HepG2 (cell line): ENCODE results near the gene KIF19. TPM values are rescaled to one million over a fixed set of nuclear protein-coding genes. Genes with fewer than 3 reads are reported as not detected.

Experiments
- ARNT2 ChIP-seq: sonication (generic); formaldehyde crosslinking; IDR thresholded peaks from 2 replicates; pipeline ENCODE4 v1.8.0; 2022; ENCODE audit warnings: mild to moderate bottlenecking, low read depth, missing genetic modification reagents, moderate library complexity
- IKZF1 ChIP-seq: fragments of 450-650 bp; IDR thresholded peaks from 2 replicates; pipeline ENCODE4 v1.7.1; 2016
- MBD4 ChIP-seq: IDR thresholded peaks from 2 replicates; pipeline ENCODE4 v1.6.1; 2012; ENCODE audit warnings: low read length, inconsistent platforms, borderline replicate concordance
- NCOA2 ChIP-seq: sonication (generic); formaldehyde crosslinking; IDR thresholded peaks from 2 replicates; pipeline ENCODE4 v1.8.0; 2022; ENCODE audit warnings: inconsistent platforms
- PHF8 ChIP-seq: sonication (generic); formaldehyde crosslinking; IDR thresholded peaks from 2 replicates; pipeline ENCODE4 v1.5.0; 2020; ENCODE audit warnings: missing genetic modification reagents
- SMAD9 ChIP-seq: sonication (generic); formaldehyde crosslinking; IDR thresholded peaks from 2 replicates; pipeline ENCODE4 v1.5.1; 2020; ENCODE audit warnings: mild to moderate bottlenecking, missing genetic modification reagents
- SNRNP70 ChIP-seq: fragments of 200-400 bp; formaldehyde crosslinking; IDR thresholded peaks from 2 replicates; pipeline ENCODE4 v1.6.1; 2017; ENCODE audit warnings: mild to moderate bottlenecking, low read depth, low read length, moderate library complexity
- TOE1 ChIP-seq: sonication (generic); formaldehyde crosslinking; IDR thresholded peaks from 2 replicates; pipeline ENCODE4 v1.4.0; 2020; ENCODE audit warnings: mild to moderate bottlenecking, missing genetic modification reagents
- ZBTB21 ChIP-seq: sonication (generic); formaldehyde crosslinking; IDR thresholded peaks from 2 replicates; pipeline ENCODE4 v1.4.0; 2020; ENCODE audit warnings: missing genetic modification reagents
- ZFAT ChIP-seq: sonication (generic); formaldehyde crosslinking; conservative IDR thresholded peaks from 2 replicates; pipeline ENCODE4 v1.8.1; 2023; ENCODE audit warnings: missing genetic modification reagents, inconsistent platforms
- ZFP1 ChIP-seq: IDR thresholded peaks from 2 replicates; pipeline ENCODE4 v1.6.1; 2016
- ZNF124 ChIP-seq: sonication (generic); formaldehyde crosslinking; IDR thresholded peaks from 2 replicates; pipeline ENCODE4 v1.4.0; 2020; ENCODE audit warnings: missing genetic modification reagents
- ZNF224 ChIP-seq: sonication (generic); formaldehyde crosslinking; IDR thresholded peaks from 2 replicates; pipeline ENCODE4 v1.5.0; 2020; ENCODE audit warnings: mild to moderate bottlenecking, missing genetic modification reagents
- ZNF30 ChIP-seq: sonication (generic); formaldehyde crosslinking; IDR thresholded peaks from 2 replicates; pipeline ENCODE4 v1.5.0; 2020; ENCODE audit warnings: mild to moderate bottlenecking, missing genetic modification reagents
- ZNF530 ChIP-seq: sonication (generic); formaldehyde crosslinking; IDR thresholded peaks from 2 replicates; pipeline ENCODE4 v1.5.0; 2020; ENCODE audit warnings: low read depth, mild to moderate bottlenecking, missing genetic modification reagents
- ZNF792 ChIP-seq: IDR thresholded peaks from 2 replicates; pipeline ENCODE4 v1.6.1; 2016
- polyA plus RNA-seq, 8 experiments: library from polyadenylated mRNA; depleted of rRNA in 3 of 8; stranded (reverse) in 7 of 8; unstranded in 1 of 8; fragments of >200 nt; fragmentation: Illumina TruSeq in 4 of 8; extraction: Trizol in 4 of 8; gene quantifications; 2 replicates each; pipeline versions ENCODE4 v1.2.1 to v1.2.3, GENCODE V29; 2011 to 2016; ENCODE audit warnings: low read depth in 4 of 8, missing spikeins in 1 of 8, mixed read lengths in 1 of 8; ENCODE audit not compliant: insufficient read depth in 1 of 8
- total RNA-seq, 5 experiments: library from RNA; depleted of rRNA; stranded (reverse); fragments of >200 nt; fragmentation: Illumina TruSeq; extraction: Trizol; gene quantifications; 2 replicates each; pipeline ENCODE4 v1.2.3, GENCODE V29; 2016; ENCODE audit warnings: low read depth in 1 of 5
- TF ChIP-seq, protein P1 (sequence below): sonication (generic); formaldehyde crosslinking; IDR thresholded peaks from 2 replicates; pipeline ENCODE4 v1.5.1; 2020; ENCODE audit warnings: mild to moderate bottlenecking, missing genetic modification reagents, moderate library complexity
- TF ChIP-seq, protein P2 (sequence below), 2 experiments: sonication (generic) in 1 of 2; formaldehyde crosslinking in 1 of 2; IDR thresholded peaks; 2 replicates each; pipeline versions ENCODE4 v1.4.0 to v1.6.1; 2018 to 2020; ENCODE audit warnings: missing genetic modification reagents in 2 of 2, borderline replicate concordance in 1 of 2, low read depth in 1 of 2, mild to moderate bottlenecking in 1 of 2, missing biosample characterization in 1 of 2
- TF ChIP-seq, protein P3 (sequence below): sonication (generic); formaldehyde crosslinking; IDR thresholded peaks from 2 replicates; pipeline ENCODE4 v1.8.1; 2022; ENCODE audit warnings: low read depth, mild to moderate bottlenecking, missing genetic modification reagents
- TF ChIP-seq, protein P4 (sequence below): sonication (generic); formaldehyde crosslinking; IDR thresholded peaks from 2 replicates; pipeline ENCODE4 v1.5.1; 2020; ENCODE audit warnings: missing genetic modification reagents, mild to moderate bottlenecking, borderline replicate concordance

The KIF19 gene
- total and polyA plus RNA-seq, 2 of the 13 experiments (the other 11 are each of a cell fraction or from before 2014, with no cell fraction given), result not detected

DNA sequence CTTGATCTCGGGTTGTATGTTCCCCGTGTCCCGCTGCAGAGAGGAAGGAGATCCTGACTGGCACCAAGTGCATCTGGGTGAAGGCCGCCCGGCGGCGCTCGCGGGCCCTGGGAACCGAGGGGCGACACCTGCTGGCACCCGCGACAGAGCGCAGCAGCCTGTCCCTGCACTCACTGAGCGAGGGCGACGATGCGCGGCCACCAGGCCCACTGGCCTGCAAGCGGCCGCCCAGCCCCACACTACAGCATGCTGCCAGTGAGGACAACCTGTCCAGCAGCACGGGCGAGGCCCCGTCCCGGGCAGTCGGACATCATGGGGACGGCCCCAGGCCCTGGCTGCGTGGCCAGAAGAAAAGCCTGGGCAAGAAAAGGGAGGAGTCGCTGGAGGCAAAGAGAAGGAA lies 28.1 kb downstream of the KIF19 start (continued):
- TF ChIP-seq ZNF224, result no peak
- TF ChIP-seq, protein P1, sequence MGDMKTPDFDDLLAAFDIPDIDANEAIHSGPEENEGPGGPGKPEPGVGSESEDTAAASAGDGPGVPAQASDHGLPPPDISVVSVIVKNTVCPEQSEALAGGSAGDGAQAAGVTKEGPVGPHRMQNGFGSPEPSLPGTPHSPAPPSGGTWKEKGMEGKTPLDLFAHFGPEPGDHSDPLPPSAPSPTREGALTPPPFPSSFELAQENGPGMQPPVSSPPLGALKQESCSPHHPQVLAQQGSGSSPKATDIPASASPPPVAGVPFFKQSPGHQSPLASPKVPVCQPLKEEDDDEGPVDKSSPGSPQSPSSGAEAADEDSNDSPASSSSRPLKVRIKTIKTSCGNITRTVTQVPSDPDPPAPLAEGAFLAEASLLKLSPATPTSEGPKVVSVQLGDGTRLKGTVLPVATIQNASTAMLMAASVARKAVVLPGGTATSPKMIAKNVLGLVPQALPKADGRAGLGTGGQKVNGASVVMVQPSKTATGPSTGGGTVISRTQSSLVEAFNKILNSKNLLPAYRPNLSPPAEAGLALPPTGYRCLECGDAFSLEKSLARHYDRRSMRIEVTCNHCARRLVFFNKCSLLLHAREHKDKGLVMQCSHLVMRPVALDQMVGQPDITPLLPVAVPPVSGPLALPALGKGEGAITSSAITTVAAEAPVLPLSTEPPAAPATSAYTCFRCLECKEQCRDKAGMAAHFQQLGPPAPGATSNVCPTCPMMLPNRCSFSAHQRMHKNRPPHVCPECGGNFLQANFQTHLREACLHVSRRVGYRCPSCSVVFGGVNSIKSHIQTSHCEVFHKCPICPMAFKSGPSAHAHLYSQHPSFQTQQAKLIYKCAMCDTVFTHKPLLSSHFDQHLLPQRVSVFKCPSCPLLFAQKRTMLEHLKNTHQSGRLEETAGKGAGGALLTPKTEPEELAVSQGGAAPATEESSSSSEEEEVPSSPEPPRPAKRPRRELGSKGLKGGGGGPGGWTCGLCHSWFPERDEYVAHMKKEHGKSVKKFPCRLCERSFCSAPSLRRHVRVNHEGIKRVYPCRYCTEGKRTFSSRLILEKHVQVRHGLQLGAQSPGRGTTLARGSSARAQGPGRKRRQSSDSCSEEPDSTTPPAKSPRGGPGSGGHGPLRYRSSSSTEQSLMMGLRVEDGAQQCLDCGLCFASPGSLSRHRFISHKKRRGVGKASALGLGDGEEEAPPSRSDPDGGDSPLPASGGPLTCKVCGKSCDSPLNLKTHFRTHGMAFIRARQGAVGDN, result peak; percentile 64
- TF ChIP-seq ZBTB21, result no peak
- TF ChIP-seq ZFP1, result no peak
- no peak for TF ChIP-seq ZNF30 (CRISPR knock-in tag)
- no peak for TF ChIP-seq SNRNP70
- no peak for TF ChIP-seq ZNF530 (CRISPR knock-in tag)
- TF ChIP-seq, protein P2, sequence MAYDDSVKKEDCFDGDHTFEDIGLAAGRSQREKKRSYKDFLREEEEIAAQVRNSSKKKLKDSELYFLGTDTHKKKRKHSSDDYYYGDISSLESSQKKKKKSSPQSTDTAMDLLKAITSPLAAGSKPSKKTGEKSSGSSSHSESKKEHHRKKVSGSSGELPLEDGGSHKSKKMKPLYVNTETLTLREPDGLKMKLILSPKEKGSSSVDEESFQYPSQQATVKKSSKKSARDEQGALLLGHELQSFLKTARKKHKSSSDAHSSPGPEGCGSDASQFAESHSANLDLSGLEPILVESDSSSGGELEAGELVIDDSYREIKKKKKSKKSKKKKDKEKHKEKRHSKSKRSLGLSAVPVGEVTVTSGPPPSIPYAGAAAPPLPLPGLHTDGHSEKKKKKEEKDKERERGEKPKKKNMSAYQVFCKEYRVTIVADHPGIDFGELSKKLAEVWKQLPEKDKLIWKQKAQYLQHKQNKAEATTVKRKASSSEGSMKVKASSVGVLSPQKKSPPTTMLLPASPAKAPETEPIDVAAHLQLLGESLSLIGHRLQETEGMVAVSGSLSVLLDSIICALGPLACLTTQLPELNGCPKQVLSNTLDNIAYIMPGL (CRISPR knock-in tag; IDR thresholded peaks at IDR 0.05; ENCODE audit: borderline replicate concordance in 1 of 2, low read depth in 1 of 2), result peak; percentile 92 to 94
- peak; percentile 59; the same call in 1 of the 2 replicates for TF ChIP-seq ZNF124
- no peak for TF ChIP-seq ZFAT (CRISPR knock-in tag)
- TF ChIP-seq MBD4, result no peak
- TF ChIP-seq NCOA2 (CRISPR knock-in tag), result no peak
- TF ChIP-seq, protein P3, sequence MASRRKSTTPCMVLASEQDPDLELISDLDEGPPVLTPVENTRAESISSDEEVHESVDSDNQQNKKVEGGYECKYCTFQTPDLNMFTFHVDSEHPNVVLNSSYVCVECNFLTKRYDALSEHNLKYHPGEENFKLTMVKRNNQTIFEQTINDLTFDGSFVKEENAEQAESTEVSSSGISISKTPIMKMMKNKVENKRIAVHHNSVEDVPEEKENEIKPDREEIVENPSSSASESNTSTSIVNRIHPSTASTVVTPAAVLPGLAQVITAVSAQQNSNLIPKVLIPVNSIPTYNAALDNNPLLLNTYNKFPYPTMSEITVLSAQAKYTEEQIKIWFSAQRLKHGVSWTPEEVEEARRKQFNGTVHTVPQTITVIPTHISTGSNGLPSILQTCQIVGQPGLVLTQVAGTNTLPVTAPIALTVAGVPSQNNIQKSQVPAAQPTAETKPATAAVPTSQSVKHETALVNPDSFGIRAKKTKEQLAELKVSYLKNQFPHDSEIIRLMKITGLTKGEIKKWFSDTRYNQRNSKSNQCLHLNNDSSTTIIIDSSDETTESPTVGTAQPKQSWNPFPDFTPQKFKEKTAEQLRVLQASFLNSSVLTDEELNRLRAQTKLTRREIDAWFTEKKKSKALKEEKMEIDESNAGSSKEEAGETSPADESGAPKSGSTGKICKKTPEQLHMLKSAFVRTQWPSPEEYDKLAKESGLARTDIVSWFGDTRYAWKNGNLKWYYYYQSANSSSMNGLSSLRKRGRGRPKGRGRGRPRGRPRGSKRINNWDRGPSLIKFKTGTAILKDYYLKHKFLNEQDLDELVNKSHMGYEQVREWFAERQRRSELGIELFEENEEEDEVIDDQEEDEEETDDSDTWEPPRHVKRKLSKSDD, result no peak
- TF ChIP-seq, protein P4, sequence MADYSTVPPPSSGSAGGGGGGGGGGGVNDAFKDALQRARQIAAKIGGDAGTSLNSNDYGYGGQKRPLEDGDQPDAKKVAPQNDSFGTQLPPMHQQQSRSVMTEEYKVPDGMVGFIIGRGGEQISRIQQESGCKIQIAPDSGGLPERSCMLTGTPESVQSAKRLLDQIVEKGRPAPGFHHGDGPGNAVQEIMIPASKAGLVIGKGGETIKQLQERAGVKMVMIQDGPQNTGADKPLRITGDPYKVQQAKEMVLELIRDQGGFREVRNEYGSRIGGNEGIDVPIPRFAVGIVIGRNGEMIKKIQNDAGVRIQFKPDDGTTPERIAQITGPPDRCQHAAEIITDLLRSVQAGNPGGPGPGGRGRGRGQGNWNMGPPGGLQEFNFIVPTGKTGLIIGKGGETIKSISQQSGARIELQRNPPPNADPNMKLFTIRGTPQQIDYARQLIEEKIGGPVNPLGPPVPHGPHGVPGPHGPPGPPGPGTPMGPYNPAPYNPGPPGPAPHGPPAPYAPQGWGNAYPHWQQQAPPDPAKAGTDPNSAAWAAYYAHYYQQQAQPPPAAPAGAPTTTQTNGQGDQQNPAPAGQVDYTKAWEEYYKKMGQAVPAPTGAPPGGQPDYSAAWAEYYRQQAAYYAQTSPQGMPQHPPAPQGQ, result no peak
- TF ChIP-seq IKZF1, result no peak
- TF ChIP-seq SMAD9 (CRISPR knock-in tag), result no peak
- TF ChIP-seq PHF8, result 0 out of 2 replicates have a peak, but pooled peaks have one; percentile 21
- TF ChIP-seq ZNF792 (CRISPR knock-in tag), result 0 out of 2 replicates have a peak, but pooled peaks have one; percentile 41
- TF ChIP-seq ARNT2, result peak; percentile 74
- no peak for TF ChIP-seq TOE1 (CRISPR knock-in tag)
